ENCODE results near the gene DIP2B.
"Not testable (repeated sequence)": the region's sequence is repeated elsewhere in the genome, so short reads cannot be mapped to it uniquely, and the experiment has no call there.

Gene DIP2B

DNA sequence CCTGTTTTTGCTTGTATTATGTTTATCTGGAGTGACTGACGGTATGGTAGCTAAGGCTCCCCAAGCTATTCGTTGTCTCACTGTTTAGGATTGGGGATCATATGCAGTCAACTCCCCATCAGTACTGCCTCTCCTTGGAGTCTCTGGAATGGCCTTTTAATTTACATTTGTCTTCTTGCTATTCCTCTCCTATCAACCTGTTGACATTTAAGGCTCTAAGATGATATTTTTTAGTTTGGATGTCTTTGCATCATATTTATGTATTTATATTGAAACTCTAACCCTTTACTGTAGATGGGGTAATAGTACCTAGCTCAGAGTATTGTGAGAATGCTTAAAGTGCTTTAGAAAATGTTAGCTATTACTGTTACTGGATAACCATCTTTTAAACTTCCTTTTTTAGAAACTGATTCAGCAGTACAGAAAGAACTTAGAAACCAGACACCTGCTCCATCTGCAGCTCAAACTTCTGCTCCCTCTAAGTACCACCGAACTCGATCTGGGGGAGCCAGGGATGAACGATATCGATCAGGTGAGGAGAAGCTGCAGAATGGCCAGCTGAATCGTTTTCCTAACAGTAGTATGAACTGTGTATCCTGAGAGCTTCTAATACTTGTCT lies 135.6 kb downstream of the DIP2B start:
- DNase-seq = no peak

DNA sequence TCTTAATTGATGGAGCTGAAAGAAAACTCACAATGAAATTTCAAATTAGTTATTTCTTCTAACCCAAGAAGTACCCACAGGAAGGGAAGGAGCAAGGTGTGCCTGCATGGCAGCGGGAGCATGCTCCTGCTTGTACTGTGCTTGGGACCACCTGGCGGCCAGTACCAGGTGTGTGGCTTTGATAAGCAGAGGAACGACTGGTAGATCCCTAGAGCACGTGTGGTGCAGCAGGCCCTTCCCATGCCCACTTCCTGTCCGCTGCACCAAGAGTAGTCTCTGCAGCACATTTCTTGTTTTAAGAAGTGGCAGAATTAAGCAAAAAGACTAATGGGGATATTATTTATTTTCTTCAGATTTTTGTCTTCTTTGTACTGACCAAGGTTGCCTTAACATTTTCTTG lies 136.8 kb downstream of the DIP2B start:
- no peak for DNase-seq

DNA sequence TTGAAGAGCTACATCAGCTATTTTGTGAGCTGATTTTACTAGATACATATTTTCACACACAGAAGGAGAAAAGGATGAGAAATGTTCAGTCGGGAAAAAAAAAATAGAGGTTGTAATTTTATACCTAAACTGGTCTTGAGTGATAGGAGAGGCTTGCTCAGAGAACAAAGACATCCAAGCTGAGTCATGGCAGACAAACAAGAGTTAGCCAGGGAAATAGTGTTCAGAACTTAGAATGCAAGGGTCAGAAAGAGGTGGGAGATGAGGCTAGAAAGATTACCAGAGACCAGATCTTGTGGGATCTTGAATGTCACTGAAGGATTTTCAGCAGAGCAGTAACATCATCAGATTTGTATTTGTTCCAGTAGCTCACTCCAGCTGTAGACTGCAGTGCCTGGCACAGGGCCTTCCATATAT lies 137.3 kb downstream of the DIP2B start:
- DNase-seq = no peak

DNA sequence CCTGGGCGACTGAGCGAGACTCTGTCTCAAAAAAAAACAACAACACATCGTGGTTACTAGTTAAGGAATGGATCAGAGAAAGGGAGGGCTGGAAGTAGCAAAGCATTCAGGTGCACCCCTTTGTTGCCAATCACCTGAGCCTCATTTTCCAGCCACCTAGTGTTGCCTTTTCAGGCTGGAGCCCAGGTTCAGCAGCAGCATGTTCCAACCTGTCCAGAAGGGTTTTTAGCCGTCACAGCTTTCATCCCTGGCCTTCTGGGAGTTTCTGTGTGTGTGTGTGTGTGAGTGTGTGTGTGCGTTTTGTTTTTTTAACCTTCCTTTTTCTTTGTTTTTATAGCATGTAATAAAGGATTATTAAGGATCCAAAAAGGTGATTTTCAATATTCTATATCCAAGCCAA lies 138.0 kb downstream of the DIP2B start:
- no peak for DNase-seq

DNA sequence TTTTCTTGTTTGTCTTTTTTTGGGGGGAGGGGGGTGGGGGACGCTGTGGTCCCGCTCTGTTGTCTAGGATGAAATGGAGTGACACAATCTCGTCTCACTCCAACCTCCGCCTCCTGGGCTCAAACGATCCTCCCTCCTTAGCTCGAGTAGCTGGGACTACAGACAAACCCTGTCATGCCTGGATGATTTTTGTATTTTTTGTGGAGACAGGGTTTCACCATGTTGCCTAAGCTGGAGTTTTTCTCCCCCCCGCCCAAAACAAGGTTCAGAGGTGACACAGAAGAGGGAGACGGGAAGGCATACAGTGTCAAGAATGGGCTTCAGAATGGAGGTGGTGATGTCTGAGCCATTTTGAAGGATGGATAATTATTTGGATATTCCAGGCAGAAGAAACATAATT lies 142.2 kb downstream of the DIP2B start:
- no peak for DNase-seq

DNA sequence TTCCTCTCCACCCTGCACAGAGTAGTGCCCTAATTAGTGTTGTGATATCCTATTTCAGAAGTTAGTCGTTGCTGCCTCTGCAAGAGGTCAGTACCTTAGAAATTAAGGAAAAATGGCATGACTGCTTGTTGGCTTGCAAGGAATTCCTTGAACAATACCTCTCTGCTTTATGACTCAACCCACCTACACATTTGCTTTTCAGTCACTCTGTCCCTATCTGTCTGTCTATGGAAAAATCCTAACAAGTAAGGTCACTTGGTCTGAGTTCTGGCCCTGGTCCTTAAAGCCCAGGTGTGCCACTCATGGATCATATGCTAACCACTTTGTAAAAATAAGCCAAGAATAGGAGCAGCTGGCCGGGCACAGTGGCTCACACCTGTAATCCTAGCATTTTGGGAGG lies 142.7 kb downstream of the DIP2B start:
- DNase-seq = no peak

DNA sequence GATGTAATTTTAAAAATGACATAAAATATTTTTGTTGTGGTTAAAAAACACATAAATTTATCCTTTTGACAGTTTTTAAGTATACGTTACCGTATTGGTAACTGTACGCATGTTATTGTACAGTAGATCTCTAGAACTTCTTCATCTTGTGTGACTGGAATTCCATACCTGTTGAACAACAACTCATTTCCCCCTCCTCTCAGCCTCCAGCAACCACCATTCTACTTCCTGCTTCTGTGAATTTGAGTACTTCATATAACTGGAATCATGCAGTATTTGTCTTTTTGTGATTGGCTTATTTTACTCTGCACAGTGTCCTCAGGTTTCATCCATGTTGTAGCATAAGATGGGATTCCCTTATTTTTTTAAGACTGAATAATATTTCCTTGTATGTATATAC lies 145.5 kb downstream of the DIP2B start:
- no peak for DNase-seq

DNA sequence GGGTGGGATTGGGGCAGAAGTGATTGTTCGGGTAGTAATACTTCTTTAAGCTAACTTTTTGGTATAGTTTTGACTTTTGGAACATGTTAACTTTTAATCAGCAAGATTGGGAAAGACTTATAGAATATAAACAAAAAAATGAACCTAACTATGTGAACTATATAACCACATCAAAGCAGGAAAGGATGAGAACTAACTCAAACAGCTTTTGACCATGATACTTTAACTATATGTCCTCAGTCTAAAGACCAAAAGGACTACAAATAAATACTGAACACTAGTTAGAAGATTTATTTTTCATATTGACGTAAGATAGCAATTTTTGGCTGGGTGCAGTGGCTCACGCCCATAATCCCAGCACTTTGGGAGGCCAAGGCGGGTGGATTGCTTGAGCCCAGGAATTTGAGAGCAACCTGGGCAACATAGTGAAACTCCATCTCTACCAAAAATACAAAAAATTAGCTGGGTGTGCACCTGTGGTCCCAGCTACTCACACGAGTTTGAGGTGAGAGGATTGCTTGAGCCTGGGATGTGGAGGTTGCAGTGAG lies 150.7 kb downstream of the DIP2B start:
- DNase-seq = no peak

DNA sequence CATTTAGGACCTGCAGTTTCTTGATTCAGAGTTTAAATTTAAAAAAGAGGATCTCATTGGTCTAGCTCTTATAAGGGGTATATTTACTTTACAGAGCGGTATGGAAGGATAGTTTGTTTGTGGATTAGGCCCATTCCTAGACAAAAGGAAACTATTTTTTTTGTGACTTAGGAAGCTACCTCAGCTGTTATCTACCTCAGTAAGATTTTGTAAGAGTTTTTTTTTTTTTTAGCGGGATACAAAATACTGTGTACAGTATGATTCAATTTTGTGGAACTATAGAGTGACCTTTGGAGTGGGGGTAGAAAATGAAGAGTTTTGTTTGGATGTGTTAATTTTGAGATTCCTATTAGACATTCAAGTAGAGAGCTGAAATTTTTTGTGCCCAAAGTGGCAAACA lies 154.5 kb downstream of the DIP2B start:
- DNase-seq = no peak

DNA sequence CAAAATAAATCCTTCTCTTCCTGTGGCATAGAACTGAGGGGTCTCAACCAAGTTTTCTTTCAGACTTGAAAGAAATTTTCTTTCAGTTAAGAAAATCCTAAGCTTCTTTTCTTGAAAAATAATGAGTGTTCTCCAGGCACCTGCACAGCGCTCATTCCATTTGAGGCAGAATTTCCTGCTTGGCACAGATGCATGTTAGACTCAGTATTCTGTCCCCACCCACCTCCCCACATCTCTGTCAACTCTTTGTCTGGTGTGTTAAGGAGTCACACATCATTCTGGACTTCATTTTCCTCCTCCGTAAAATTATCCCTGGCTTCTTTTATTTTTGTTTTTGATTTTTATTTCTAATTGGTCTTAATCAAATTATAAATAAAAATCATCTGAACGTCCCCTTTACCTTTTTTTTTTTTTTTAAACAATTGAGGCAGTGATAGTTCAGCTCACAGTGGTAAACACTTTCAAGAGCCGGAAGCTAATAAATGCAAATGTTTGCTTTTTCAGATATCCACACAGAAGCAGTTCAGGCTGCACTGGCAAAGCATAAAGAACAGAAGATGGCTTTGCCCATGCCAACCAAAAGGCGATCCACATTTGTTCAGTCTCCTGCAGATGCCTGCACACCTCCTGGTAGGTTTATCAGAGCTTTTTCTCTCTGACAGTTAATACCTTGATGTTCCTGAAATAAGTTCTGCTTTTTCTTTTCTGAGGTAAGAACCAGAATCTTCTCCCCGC lies 155.1 kb downstream of the DIP2B start:
- DNase-seq = no peak

DNA sequence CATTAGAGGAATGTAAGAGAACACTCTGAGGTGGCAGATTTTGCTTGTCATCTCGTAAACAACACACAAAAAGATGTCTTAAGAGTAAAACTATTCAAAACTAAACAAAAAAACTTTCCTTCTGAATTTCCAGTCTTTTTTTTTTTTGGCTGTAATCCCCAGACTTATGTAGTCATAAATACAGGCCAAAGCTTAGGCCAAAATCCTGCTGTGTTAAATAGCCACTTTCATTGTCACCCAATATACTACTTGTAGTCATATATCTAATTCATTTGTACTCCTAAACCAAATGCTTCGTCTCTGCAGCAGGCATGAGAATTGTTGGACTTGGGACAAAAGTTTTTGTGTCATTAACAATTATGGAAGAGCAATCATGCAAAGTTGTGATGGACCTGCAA lies 155.6 kb downstream of the DIP2B start:
- no peak for DNase-seq

DNA sequence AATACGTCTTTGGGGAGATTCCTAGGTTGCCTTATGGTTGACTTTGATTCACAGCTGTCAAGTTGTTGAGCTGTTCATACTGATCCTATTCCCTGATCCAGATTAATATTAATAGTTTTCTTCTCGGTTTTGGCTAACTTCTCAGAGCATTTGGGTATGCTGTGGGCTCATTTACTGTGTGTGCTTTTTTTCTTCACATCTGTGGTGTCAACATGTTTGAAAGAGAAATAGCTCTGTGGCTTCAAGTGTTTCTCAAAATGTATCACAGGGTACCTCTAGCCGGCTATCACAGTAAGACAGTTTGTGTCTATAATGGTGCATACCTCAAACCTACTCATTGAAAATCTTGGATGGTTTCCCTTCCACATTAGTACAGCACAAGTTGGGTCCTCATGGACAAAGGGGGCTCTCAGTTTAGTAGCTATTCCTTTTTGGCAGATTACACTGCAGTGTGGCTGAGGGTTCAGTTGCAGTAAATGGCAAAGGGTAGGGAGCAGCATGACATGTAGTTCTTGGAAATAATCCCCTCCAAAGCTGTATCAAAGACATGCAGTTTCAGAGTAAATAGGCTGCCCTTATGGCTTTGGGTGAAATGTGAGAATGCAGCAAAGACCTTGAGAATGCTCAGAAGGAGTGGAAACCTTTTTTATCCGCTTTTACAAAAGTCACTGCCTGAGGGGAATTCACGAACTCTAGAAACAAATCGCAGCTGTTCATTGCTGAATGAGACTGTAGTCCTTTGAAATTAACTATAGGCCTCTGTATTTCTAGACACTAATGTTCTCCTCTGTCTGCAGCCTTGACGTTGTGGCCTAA lies 156.7 kb downstream of the DIP2B start:
- DNase-seq = no peak

DNA sequence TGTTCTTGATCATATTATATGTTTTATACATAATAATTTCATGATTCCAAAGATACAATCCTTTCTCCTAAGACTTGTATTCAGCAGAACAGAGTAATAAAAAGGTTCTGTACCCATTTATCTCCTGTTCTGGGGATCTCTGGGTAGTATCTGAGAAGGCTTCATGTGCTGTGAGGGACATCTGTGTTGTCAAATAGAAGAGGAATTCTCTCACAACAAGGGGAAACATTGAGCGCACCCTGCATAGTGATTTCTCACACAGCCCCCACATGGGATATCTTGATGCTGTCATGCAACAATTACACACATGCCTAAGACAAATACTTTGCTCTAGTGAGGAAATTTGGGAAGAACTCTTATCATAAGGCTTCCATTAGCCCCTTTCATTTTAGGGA lies 157.3 kb downstream of the DIP2B start:
- no peak for DNase-seq

DNA sequence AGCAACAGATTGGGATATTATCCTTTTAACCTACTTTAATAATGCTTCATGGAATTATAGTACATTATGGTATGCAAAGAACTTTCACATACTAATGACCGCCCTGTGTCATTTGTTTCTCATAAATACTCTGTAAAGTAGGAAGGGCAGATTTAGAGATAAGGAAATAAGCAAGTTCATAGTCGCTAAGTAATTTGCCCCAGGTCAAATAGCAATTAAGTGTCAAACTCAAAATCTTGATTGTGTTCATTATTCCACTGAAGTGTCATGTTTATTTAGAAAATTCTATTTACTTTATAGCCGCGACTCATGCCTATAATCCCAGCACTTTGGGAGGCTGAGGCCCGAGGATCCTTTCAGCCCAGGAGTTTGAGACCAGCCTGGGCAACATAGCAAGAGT lies 160.4 kb downstream of the DIP2B start:
- no peak for DNase-seq

DNA sequence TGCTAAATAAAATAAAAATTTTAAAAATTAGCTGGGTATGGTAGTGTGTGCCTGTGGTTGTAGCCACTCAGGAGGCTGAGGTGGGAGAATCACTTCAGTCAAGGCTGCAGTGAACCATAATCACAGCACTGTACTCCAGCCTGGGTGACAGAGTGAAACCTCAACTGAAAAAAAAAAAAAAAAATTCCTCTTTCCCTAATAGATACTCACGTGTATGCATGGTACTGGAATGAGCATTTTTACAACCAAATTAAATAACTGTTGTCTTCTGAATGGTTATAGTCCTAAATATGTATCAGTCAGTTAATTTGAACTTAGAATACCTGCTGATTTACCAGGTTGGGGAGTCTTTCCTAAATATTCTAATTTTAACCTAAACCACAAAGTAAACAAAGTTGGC lies 160.8 kb downstream of the DIP2B start:
- no peak for DNase-seq

DNA sequence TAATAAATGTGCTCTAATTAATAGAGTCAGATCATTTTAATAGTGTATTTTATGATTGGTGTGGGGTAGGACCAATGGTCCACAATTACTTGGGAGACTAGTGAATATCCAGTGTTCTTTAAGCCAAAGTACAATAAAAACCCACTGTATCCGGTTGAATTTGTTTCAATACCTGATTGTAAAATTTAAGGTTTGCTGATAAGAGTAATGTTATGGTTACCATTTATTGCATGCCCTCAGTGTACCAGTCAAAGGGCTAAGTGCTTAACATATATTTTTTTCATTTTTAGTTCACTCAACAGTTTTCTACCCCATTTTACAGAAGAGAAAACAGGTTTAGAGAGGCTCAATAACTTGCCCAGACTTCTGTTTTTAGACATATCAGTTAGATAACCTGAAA lies 161.2 kb downstream of the DIP2B start:
- DNase-seq = no peak

DNA sequence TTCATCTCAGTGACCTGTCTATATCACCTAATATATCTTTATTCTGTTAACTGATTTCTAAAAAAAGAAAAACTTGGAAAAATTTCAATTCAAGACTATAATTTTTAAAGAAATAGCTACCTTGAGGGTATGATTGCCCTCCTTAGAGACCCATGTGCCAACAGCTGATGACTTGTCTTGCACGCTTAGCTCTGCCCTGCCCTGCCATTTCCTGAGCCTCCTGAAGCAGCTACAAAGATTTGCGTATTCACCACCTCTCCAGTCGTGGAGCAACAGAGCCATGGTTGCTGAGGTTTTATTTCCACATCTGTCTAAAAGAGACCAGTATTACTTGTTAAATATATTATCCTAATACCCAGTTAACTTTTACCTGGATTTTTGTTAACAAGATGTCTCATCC lies 167.4 kb downstream of the DIP2B start:
- no peak for DNase-seq

DNA sequence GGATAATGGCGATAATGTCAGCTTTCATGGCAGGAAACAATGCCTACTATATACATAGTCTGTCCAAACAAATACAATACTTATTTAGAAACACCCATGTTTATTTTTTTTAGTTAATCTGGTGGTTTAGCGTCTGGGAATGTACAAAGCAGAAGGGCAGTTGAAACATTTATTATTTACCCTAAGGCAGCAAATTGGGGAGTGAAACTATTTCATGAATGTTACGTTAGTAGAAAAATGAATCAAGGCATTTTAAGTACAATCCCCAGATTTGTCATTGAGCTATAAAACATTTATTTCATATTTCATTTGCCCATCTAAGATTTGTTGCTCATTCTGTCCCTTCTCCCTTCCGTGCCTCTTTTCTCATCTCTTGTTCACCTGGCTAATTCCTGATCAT lies 172.0 kb downstream of the DIP2B start:
- no peak for DNase-seq

DNA sequence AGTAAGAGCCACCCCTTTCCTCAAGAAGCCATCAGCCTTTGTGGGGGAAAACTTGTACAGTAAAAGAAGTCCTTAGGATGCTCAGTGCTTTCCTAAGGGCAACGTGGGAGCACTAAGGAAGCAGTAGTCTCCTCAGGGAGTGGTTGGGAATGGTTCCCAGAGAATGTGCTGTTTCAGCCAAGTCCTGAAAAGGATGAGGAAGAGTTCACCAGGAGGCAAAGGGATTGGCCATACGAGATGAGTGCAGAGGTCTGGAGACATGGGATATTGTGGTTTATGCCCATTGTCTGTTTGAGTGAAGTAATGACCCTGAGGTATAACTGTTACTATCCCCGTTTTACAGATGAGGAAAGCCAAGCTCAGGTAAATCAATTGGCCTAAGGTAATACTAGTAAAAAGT lies 173.1 kb downstream of the DIP2B start:
- no peak for DNase-seq

DNA sequence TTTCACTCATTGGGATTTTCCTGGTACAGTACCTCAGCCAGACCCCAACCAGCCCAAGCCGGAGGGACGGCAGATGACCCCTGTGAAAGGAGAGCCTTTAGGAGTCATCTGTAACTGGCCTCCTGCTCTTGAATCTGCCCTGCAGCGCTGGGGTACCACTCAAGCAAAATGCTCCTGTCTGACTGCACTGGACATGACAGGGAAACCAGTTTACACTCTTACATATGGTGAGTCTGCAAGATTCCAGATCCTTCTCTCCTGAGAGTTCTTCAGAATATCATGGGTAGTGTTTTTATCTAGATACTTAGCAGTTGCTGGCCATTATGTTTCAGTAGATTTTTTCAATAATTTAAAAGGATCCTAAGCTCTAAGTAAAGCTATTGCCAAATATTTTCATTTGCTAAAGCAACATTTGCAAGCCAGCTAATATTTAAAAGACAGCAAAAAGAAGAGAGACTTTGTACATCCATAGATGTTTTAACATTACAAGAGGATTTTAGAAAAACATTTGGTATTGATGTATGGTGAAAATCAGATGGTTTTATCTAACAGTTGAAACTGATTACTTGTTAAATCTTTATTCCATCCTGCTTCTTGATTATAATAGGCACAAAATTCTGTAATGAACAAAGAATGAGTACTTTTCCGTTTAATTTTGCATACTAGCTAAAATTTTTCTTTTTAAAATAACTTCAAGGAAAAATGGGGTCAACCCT lies 174.0 kb downstream of the DIP2B start:
- DNase-seq = no peak

DNA sequence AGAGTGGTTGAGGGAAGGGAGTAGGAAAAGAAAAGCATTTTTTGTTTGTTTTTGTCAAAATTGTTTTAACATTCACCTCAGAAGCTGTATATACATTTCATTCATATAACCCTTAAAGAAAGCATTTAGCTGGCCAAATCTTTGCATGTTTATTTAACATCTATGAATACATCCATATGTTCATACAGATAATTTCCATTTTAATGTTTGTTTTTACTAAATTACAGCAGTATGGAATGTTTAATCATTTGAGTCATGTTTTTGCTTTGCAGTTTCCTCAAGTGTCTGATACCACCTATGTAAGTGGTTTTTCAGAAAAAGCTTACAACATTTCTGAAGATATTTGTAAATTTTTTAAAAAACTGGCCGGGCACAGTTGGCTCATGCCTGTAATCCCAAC lies 174.8 kb downstream of the DIP2B start:
- DNase-seq = no peak

DNA sequence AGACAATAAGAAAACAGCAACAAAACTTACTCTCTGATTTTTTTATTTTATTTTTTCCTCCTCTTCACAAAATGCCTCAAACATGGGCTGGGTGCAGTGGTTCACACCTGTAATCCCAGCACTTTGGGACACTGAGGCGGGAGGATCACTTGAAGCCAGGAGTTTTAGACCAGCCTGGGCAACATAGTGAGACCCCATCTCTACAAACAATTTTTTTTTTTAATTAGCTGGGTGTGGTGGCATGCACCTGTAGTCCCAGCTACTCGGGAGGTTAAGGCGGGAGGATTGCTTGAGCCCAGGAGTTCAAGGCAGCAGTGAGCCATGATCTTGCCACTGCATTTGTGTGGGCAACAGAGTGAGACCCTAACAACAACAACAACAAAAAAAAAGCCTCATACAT lies 176.3 kb downstream of the DIP2B start:
- not testable (repeated sequence) for DNase-seq

DNA sequence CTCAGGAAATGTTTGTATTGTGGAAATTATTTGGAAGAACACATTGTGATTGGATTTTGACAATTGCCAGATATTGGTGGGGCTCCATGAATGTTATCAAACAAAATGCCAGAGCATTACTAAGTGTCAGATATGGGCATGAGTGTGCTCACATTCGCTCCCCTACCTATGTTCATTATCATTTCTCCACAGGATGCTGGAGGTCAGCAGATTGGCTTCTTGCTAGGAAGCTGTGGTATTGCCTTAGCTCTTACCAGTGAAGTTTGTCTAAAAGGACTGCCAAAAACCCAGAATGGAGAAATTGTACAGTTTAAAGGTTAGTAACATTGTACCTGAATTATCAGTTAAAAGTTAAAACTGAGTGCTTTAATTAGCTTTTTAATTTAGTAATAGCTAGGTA lies 180.9 kb downstream of the DIP2B start:
- DNase-seq = no peak

All from CD4-positive, alpha-beta T cell treated with Interleukin-12 subunit alpha and Interleukin-12 subunit beta, for 1 hour (primary cell).